EH (cell line): Measurements from ENCODE around the gene RELCH.

Experiments
- DNase-seq: peaks from one replicate; pipeline ENCODE4 v3.0.0-alpha.2; 2015; ENCODE audit warnings: low read depth

Gene RELCH

GRCh38 chr18:62249478-62250097 lies 62.5 kb downstream of the RELCH start:
- peak; percentile 74 for DNase-seq

GRCh38 chr18:62250475-62250874 lies 63.4 kb downstream of the RELCH start:
- DNase-seq = no peak

GRCh38 chr18:62258093-62258492 lies 71.0 kb downstream of the RELCH start:
- no peak for DNase-seq

GRCh38 chr18:62258616-62259015 lies 71.6 kb downstream of the RELCH start:
- no peak for DNase-seq

GRCh38 chr18:62262061-62262460 lies 75.0 kb downstream of the RELCH start:
- DNase-seq = no peak

- no peak for DNase-seq
Measured at GRCh38 chr18:62264984-62265383, 77.9 kb downstream of the RELCH start.

GRCh38 chr18:62277045-62277444 lies 90.0 kb downstream of the RELCH start:
- DNase-seq = no peak

GRCh38 chr18:62279561-62279960 lies 92.5 kb downstream of the RELCH start:
- DNase-seq = no peak

- DNase-seq = no peak
Measured at GRCh38 chr18:62280058-62280457, 93.0 kb downstream of the RELCH start.

- DNase-seq = no peak
Measured at GRCh38 chr18:62280786-62281185, 93.7 kb downstream of the RELCH start.

GRCh38 chr18:62281684-62282083 lies 94.6 kb downstream of the RELCH start:
- DNase-seq = peak; percentile 88

GRCh38 chr18:62282188-62282629 lies 95.2 kb downstream of the RELCH start:
- DNase-seq = peak; percentile 83

GRCh38 chr18:62284637-62285036 lies 97.6 kb downstream of the RELCH start:
- no peak for DNase-seq

GRCh38 chr18:62285281-62285680 lies 98.2 kb downstream of the RELCH start:
- no peak for DNase-seq

- no peak for DNase-seq
Measured at GRCh38 chr18:62287781-62288664, 101.0 kb downstream of the RELCH start.

- DNase-seq = no peak
Measured at GRCh38 chr18:62288665-62289008, 101.6 kb downstream of the RELCH start.

GRCh38 chr18:62289047-62289446 lies 102.0 kb downstream of the RELCH start:
- no peak for DNase-seq

- no peak for DNase-seq
Measured at GRCh38 chr18:62294073-62294472, 107.0 kb downstream of the RELCH start.

- no peak for DNase-seq
Measured at GRCh38 chr18:62300359-62300963, 113.4 kb downstream of the RELCH start.

GRCh38 chr18:62301322-62301721 lies 114.3 kb downstream of the RELCH start:
- no peak for DNase-seq

GRCh38 chr18:62312851-62313250 lies 125.8 kb downstream of the RELCH start:
- no peak for DNase-seq

GRCh38 chr18:62318228-62319180 lies 131.4 kb downstream of the RELCH start:
- no peak for DNase-seq
